GM19455 (cell line): ENCODE results near the gene LPIN3.
"Not testable (repeated sequence)": the region's sequence is repeated elsewhere in the genome, so short reads cannot be mapped to it uniquely, and the experiment has no call there.

Experiments
- ATAC-seq: cut with Tn5 transposase; IDR thresholded peaks from one replicate; pipeline ENCODE4 v1.9.1; 2021; ENCODE audit not compliant: unreplicated experiment

Gene LPIN3, protein sequence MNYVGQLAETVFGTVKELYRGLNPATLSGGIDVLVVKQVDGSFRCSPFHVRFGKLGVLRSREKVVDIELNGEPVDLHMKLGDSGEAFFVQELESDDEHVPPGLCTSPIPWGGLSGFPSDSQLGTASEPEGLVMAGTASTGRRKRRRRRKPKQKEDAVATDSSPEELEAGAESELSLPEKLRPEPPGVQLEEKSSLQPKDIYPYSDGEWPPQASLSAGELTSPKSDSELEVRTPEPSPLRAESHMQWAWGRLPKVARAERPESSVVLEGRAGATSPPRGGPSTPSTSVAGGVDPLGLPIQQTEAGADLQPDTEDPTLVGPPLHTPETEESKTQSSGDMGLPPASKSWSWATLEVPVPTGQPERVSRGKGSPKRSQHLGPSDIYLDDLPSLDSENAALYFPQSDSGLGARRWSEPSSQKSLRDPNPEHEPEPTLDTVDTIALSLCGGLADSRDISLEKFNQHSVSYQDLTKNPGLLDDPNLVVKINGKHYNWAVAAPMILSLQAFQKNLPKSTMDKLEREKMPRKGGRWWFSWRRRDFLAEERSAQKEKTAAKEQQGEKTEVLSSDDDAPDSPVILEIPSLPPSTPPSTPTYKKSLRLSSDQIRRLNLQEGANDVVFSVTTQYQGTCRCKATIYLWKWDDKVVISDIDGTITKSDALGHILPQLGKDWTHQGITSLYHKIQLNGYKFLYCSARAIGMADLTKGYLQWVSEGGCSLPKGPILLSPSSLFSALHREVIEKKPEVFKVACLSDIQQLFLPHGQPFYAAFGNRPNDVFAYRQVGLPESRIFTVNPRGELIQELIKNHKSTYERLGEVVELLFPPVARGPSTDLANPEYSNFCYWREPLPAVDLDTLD

GRCh38 chr20:41340327-41341055 lies at the start of gene LPIN3:
Gene LPIN3, plus strand, starts transcription at chr20:41340821. Its CDS starts 4,983 bp downstream, at chr20:41345804.
- ATAC-seq: peak; percentile 35

DNA sequence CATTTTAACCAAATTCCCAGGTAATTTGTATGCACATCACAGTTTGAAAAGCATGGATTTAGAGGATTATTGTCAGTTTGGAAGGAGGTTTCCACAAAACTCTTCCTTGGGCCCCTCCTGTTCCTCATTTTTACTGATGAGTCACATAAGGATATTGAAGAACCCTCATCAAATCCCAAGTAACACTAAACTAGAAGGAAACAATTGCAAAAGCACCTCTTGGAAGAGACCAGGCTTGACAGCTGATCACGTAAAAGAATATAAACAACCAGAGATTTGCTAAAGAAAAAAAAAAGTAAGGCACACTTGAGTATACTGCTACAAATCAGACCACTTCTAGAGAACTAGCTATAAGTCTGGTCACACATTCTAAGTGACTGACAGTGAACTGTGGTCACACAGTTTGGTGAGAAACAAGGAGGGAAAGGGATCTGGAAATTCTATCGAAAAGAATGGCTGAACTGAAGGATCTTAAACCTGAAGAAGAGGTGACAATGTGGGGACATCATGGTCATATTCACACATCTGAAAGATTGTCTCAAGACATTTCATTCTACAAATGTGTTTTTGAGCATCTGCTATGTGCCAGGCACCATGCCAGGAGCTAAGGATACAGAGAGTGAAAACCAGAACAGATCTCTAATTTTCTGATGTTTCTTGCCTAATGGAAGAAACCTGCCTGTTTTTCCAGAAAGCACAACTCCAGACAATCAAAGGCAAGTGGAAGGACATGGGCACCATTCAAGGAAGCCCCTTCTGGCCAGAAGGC lies 47.2 kb upstream of the LPIN3 start:
- ATAC-seq: no peak

- ATAC-seq: no peak
Measured at GRCh38 chr20:41299899-41300298, 40.7 kb upstream of the LPIN3 start.

DNA sequence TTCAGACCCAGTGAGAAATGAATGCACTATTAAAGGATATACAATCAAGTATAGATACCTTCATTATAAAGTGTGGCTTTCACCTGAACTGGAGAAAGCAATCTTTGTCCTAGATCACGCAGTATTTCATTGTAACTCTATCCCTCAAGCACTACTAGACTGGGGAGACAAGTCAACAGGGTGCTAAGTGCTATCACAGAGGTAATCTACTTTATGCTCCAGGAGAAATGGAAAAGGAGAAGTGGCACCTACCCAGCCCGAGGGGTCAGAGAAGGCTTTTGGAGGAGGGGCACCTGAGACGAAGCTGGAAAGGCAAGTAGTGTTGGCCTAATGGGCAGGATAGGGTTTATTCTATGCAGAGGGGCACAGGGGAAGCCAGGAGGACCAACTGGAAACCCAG lies 40.2 kb upstream of the LPIN3 start:
- no peak for ATAC-seq

DNA sequence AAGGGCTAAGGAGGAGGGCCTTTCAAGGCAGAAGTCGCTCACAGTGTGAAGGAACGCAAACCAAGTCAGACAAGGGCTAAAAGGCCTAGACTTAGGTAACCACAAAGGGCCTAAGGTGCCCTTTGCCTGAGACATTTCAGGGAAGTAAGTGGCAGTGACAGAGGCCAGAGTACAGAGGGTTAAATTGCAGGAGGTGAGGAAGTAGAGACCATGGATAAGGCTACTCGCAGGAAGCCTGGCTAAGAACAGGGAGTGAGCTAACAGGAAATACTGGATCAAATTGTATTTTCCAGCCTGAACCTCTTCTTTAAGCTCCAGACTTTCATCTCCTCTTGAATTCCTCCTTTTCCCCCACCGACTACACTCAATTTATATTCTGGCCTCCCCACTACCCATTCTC lies 39.7 kb upstream of the LPIN3 start:
- no peak for ATAC-seq

DNA sequence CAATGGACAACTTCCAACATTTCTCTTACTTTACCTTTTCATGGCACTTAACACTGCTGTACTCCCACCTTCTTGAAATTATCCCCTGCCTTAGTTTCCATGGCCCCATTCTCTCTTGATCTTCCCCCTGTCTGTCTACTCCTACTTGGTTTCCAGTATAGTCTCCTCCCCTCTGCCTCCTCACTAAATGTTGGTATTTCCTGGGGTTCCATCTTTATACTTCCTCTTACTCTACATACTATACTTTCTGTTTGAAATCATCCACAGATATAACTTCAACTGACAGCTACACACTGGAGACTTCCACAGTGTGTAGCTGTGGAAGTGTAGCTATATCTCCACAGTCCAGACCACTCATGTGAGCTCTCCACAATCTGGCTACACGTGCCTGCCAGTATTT lies 36.6 kb upstream of the LPIN3 start:
- no peak for ATAC-seq

- ATAC-seq: no peak
Measured at GRCh38 chr20:41304424-41305079, 36.1 kb upstream of the LPIN3 start.

DNA sequence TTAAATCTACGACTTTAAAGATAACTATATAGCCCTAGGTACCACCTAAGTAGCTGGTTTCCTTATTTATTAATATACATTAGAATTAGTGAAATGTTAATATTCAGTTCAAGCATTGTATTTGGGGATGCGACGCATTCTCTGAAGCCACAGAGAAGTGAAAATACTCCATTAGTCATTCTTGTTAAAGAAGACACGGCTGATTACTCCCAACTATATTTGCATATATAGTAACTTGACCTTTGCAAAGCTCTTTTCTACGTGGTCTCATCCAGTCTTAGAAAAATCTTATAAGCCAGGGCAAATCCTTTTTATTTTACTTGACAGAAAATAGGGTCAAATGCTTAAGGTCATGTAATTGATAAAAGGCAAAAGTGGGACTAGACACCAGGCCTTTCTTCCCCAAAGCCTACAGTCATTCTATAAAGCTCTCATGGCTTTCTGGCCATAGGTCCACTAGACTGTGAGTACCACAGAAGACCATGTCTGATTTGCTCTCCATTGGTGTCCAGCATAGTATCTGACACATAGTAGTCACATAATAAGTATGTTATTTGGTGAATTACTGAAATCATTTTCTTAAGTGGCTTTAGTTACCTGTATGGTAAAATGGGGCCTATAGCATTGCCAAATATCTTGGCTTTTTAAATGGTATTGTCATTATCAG lies 34.4 kb upstream of the LPIN3 start:
- ATAC-seq: peak; percentile 93

DNA sequence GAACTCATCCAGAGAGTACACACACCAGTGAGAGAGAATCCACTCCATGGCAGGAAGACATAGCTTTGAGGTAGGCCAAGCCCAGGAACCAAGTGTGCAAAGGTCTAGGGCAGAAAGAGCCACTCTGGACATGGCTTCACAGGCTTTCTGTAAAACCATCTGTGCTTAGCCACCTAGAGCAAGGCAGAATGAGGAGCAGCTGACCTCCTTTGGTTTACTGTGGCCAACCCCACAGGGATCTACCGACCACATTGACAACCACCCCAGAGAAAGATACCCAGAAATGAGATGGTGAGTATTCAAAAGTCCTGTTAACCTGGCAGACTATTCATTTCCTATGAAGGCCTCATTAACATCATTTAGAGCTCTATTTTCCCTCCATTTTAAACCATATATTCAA lies 33.6 kb upstream of the LPIN3 start:
- no peak for ATAC-seq

DNA sequence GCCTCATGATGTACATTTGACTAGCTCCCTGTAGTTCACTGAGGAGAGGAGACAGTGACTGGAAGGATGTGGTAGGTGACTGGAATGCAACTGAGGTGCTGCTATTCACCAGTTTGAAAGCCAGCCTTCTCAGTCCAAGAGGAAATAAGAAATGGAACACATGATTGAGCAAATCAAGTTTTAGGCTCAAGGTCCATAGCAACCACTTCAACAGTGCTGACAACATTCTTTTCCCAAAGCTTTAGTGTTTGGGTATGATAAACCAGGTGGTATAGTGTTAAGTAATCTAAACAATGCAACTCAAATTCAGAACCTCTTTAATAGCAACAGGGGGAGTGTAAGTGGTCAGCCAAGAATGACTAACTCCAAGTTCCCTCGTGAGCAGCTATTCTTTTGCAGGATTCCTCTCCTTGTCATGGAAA lies 32.3 kb upstream of the LPIN3 start:
- ATAC-seq: no peak

- no peak for ATAC-seq
Measured at GRCh38 chr20:41308726-41309413, 31.8 kb upstream of the LPIN3 start.

DNA sequence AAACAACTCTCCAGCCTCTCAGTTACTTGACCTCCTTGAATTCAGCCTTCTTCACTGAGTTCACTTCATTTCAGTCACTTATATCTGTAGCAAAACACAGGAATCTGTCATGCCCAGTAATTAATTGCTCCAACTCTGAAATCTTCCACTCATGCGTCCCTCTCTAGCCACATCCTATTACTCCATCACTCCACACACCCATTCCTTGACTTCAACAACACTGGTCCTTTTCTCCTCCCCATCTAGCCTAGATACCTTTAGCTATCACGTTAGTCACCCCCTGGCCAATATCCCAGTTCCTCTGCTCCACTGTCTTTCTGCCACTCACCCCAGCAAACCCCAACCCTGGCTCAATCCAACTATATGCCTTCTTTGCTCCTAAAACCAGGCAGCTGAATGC lies 30.8 kb upstream of the LPIN3 start:
- ATAC-seq: no peak

DNA sequence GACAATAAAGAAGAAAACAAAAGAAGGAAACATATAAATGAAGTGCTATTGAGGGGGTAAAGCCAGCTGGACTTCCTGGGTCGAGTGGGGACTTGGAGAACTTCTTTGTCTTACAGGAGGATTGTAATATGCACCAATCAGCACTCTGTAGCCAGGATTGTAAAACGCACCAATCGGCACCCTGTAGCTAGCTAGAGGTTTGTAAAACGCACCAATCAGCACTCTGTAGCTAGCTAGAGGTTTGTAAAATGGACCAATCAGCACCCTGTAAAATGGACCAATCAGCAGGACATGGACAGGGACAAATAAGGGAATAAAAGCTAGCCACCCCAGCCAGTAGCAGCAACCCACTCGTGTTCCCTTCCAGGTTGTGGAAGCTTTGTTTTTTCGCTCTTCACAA lies 28.6 kb upstream of the LPIN3 start:
- ATAC-seq: not testable (repeated sequence)

DNA sequence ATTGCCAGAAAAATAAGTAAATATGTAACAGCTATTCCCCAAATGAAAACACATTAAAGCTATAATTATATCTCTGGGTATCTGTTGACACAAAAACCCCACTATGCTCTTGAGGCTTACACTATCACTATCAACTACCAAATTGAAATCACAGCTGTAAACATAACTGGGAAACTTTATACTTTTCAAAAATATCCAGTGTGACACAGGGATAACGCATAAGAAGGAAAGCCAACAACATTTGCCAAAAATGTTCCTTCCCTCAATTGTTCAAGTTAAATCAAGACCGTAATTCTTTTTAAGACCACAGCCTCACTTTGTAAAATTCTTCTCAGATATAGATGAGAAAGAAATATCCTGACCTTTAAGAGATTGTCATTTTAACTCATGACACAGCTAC lies 26.2 kb upstream of the LPIN3 start:
- no peak for ATAC-seq

DNA sequence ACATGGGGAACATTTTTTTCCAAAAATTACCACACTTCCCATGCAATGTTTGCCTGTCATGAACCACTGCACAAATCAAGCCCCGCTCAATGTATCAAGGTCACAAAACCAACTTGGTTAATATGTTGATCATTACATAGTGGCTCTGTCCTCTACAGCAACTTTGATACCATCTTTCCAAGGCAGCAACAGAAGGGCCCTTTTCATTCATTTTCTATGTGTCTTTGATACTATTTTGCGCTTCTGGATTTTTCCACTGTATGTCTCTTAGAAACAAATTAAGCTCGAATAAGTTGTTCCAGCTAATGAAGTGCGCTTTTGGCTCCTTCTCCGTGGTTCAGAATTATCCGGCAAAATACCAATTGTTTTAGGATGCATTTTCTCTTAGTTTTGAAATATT lies 24.6 kb upstream of the LPIN3 start:
- ATAC-seq: no peak

DNA sequence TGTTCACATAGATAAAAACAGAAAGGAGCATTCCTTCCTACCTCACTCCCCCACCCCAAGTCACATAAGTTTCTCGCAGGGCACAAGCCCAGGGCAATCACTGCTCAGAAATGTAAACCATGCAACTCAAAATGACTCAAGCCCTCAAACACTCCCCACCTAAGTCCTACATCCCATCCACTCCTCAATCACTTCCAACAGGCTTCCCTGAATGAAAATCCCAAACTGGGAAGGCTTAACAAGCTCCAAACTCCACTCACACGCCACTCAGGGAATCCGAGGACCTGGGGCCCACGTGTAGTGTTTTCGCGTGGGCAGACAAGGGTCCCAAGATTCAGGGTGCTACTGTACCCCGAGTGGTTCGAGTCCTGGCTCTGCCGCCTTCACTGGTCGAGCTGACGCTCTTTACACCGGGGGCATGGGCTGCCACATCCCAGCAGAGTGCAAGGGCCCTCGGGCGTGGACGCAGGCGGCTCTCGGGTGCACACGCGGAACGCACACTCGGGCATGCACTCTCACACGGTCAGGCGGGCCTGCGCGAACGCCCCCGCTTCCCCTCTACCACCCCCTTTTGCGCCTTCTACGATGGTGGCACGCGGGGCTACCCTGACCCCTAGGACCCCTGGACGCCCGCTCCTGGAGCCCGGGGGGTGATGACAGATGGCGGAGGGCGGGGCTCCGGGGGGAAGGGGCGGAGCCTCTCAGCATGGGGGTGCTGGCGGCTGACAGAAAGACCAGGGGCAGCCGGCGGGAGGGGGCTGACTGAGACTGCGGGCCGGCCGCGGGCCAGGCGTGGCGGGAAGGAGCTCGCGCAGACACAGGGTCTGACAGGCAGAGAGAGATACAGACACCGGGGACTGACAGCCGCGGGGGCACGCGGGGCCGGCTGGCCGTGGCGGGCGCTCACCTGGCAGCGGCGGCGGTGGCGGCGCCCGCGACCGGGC lies 23.7 kb upstream of the LPIN3 start:
- ATAC-seq: peak; percentile 70

GRCh38 chr20:41317546-41318270 lies 22.9 kb upstream of the LPIN3 start, which contains the start of gene ZHX3:
Gene ZHX3, minus strand, starts transcription at chr20:41317731. Its CDS starts 112,815 bp downstream, at chr20:41204916.
- ATAC-seq: peak; percentile 97
